Left ventricle myocardium inferior (tissue), 1 donor: ENCODE measurements around the gene P3R3URF. TPM values are rescaled to one million over a fixed set of nuclear protein-coding genes. Genes with fewer than 3 reads are reported as not detected.

Source experiments
- DNase-seq: peaks from one replicate; pipeline ENCODE4 v3.0.0-alpha.2; 2020
- H3K27ac ChIP-seq: fragments of 200-600 bp; replicated peaks from 2 replicates; pipeline ENCODE4 v1.8.0; 2021
- H3K27me3 ChIP-seq: fragments of 200-600 bp; 2 replicates; pipeline ENCODE4 v1.8.0; 2021; ENCODE audit warnings: low read depth
- H3K36me3 ChIP-seq: fragments of 200-600 bp; 2 replicates; pipeline ENCODE4 v1.8.0; 2021
- H3K4me1 ChIP-seq: fragments of 200-600 bp; 2 replicates; pipeline ENCODE4 v1.8.0; 2021
- H3K4me3 ChIP-seq: fragments of 200-600 bp; 2 replicates; pipeline ENCODE4 v1.8.0; 2021; ENCODE audit warnings: mild to moderate bottlenecking, moderate library complexity
- H3K9me3 ChIP-seq: fragments of 200-600 bp; replicated peaks from 2 replicates; pipeline ENCODE4 v1.8.0; 2021
- intact Hi-C: fragments of 100-400 bp; cut with micrococcal nuclease; formaldehyde crosslinking; loops from one replicate; pipeline ENCODE4 v1.11.0; 2022
- total RNA-seq: library from RNA; stranded (reverse); fragmentation: NEBNext Ultra II Directional; extraction: Animal tissue kit (Norgen Biotek cat#: 25700); gene quantifications from one replicate; pipeline ENCODE4 v1.2.1, GENCODE V29; 2021
- TF ChIP-seq, protein P1 (sequence below): fragments of 200-600 bp; IDR thresholded peaks from 2 replicates; pipeline ENCODE4 v1.8.0; 2021; ENCODE audit warnings: antibody characterized with exemption, mild to moderate bottlenecking, borderline replicate concordance
- donor health status: DM: no; HTN: yes; CAD: no; lungs with severe emphysema.

Gene P3R3URF
- total RNA-seq, 1 donor from 2014 or later = not detected

DNA sequence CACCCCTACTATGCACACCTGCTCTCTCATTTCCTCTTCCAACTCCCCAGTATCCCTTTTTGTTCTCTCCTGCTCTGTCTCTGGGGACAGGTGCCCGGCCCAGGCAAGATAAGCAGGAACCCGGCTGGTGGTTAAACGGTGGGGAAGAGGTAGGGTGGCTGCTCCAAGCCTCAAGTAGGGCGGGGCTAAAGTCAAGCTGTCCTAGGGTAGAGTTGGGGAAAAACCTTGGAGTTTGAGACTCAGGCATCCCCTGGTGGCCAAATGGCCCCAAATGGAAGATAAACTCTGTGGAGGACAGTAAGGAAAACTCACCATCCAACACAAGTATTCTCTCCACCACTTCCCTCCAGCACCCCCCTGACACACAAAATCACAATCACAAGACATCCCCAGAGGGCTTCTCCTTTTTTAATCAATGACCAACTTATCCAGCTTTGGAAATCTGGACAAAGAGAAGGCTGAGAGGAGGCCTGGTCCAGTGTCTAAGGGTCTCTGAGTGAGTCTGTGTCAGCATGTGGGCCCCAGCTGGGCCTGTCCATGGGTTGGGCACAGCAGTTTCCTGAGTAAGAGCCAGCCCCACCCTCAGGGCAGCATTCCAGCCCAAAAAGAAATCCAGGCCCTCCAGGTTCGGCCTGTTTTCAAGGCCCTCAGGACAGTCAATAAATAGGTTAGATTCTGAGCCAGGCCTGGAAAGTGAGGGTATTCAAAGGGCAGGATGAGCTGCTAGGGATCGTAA, 12.2 kb upstream of the P3R3URF start:
- peak overlapping the region; percentile 66 for H3K27ac ChIP-seq
- no peak overlapping the region for H3K4me3 ChIP-seq
- TF ChIP-seq, protein P1, sequence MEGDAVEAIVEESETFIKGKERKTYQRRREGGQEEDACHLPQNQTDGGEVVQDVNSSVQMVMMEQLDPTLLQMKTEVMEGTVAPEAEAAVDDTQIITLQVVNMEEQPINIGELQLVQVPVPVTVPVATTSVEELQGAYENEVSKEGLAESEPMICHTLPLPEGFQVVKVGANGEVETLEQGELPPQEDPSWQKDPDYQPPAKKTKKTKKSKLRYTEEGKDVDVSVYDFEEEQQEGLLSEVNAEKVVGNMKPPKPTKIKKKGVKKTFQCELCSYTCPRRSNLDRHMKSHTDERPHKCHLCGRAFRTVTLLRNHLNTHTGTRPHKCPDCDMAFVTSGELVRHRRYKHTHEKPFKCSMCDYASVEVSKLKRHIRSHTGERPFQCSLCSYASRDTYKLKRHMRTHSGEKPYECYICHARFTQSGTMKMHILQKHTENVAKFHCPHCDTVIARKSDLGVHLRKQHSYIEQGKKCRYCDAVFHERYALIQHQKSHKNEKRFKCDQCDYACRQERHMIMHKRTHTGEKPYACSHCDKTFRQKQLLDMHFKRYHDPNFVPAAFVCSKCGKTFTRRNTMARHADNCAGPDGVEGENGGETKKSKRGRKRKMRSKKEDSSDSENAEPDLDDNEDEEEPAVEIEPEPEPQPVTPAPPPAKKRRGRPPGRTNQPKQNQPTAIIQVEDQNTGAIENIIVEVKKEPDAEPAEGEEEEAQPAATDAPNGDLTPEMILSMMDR = no peak
- intact Hi-C loops = no loop called here
- no peaks in the 10 kb centered on the region for H3K9me3 ChIP-seq
- DNase-seq = no peak
- H3K36me3 ChIP-seq = peaks cover 40% of the 10 kb centered on the region
- no peaks in the 10 kb centered on the region for H3K27me3 ChIP-seq
- H3K4me1 ChIP-seq = peaks cover 36% of the 10 kb centered on the region

DNA sequence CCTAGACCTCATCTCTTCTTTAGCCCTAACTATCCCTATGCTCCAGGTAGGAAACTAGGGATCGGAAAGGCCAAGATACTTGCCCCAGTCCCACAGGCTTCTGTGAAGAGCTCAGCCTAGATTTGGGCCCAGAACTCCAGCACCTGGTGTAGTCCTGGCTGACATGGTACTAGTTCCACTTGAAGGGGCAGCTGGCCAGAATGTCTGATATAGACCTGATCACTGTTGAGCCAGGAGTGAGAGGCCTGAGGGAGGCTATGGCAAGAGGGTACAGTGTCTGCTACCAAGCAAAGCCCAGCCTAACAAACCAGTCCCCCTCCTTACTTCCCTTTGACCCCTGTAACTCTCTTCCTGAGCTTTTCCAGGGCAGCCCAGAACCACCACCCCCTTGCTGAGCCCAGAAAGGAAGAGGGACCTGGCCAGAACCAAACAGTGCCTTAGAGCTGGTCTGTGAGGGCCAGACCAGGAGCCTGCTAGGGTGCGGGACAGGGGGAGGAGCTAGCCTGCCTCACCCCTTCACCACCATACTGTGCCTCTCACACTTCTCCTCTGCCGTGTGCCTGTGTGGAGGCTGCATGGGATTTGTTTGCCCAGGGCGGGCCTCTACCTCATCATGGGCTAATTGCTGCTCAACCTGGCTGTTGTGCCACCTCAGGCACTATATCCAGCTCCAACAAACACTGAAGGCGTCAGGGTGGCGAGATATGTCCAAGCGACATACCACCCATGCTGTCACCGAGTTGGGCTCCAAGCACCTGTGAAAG, 11.0 kb upstream of the P3R3URF start:
- H3K9me3 ChIP-seq = no peaks in the 10 kb centered on the region
- H3K36me3 ChIP-seq = peaks cover 28% of the 10 kb centered on the region
- intact Hi-C loops = no loop called here
- H3K4me1 ChIP-seq = peaks cover 48% of the 10 kb centered on the region
- TF ChIP-seq, protein P1 = no peak
- no peak for DNase-seq
- no peaks in the 10 kb centered on the region for H3K27me3 ChIP-seq
- no peak overlapping the region for H3K4me3 ChIP-seq
- H3K27ac ChIP-seq = peak overlapping the region; percentile 66

DNA sequence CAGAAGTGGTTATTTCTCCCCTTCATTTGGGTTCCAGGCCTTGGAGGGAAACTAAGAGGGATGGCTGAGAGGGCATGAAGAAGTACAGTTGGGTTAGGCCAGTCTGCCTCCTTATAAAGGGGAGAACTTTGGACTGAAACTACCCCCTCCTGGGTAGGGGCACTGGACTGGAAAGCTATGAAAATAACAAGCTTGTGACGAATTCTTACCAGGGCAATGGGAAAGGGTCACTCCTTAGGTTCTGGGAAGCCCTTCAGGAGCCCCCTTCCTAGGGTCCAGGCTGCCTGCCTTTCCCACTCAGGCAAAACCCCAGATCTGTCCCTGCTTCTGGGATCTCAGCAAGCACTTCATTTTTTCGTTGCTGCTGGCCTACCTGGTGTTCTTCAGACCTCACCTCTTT, 9.8 kb upstream of the P3R3URF start:
- H3K4me1 ChIP-seq = peaks cover 52% of the 10 kb centered on the region
- DNase-seq = no peak
- intact Hi-C loops = no loop called here
- H3K4me3 ChIP-seq = no peak overlapping the region
- H3K27ac ChIP-seq = peak overlapping the region; percentile 33
- TF ChIP-seq, protein P1 = no peak
- H3K9me3 ChIP-seq = no peaks in the 10 kb centered on the region
- no peaks in the 10 kb centered on the region for H3K27me3 ChIP-seq
- peaks cover 16% of the 10 kb centered on the region for H3K36me3 ChIP-seq

DNA sequence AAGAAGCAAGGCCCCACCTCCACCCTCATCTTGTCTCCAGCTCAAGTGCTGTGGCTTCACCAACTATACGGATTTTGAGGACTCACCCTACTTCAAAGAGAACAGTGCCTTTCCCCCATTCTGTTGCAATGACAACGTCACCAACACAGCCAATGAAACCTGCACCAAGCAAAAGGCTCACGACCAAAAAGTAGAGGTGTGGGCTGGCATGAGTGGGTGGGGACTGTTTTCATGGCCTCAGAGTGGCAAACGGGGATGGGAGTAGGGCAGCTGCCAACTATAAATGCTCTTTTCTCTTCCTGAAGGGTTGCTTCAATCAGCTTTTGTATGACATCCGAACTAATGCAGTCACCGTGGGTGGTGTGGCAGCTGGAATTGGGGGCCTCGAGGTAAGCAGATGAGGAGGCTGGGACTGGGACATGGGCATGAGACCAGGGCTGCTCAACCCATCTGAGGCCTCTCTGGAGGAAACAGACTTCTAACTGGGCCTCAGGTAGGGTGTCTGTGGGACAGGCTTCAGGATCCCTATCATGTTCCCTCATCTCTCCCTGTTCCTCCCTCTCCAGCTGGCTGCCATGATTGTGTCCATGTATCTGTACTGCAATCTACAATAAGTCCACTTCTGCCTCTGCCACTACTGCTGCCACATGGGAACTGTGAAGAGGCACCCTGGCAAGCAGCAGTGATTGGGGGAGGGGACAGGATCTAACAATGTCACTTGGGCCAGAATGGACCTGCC, 8.8 kb upstream of the P3R3URF start:
- H3K27ac ChIP-seq = peak overlapping the region; percentile 33
- intact Hi-C loops = no loop called here

More for the DNA sequence above, 8.8 kb upstream of the P3R3URF start:
- TF ChIP-seq, protein P1 = no peak
- peaks cover 7% of the 10 kb centered on the region for H3K36me3 ChIP-seq
- no peak for DNase-seq
- H3K4me3 ChIP-seq = no peak overlapping the region
- no peaks in the 10 kb centered on the region for H3K27me3 ChIP-seq
- peaks cover 60% of the 10 kb centered on the region for H3K4me1 ChIP-seq
- no peaks in the 10 kb centered on the region for H3K9me3 ChIP-seq
